H9 (cell line): ENCODE measurements around the gene MT1M. TPM values are rescaled to one million over a fixed set of nuclear protein-coding genes. Genes with fewer than 3 reads are reported as not detected.

Experiments
- DNase-seq: peaks from one replicate; pipeline ENCODE4 v3.0.0-alpha.2; 2017
- H2AFZ ChIP-seq: one replicate; pipeline ENCODE4 v1.6.1; 2013; ENCODE audit warnings: mild to moderate bottlenecking, low read length, control low read depth, moderate library complexity
- H2AK5ac ChIP-seq: 2 replicates; pipeline ENCODE4 v1.6.1; 2013; ENCODE audit warnings: low read length, control low read depth, mixed read lengths; ENCODE audit not compliant: insufficient read length
- H2BK120ac ChIP-seq: one replicate; pipeline ENCODE4 v1.6.1; 2013; ENCODE audit warnings: low read depth, mild to moderate bottlenecking, low read length, control low read depth, inconsistent platforms; ENCODE audit not compliant: poor library complexity, severe bottlenecking
- H2BK12ac ChIP-seq: 2 replicates; pipeline ENCODE4 v1.6.1; 2013; ENCODE audit warnings: low read length, control low read depth, mixed read lengths, low read depth; ENCODE audit not compliant: insufficient read length
- H2BK15ac ChIP-seq: 2 replicates; pipeline ENCODE4 v1.6.1; 2013; ENCODE audit warnings: low read depth, low read length, control low read depth
- H2BK20ac ChIP-seq: one replicate; pipeline ENCODE4 v1.6.1; 2013; ENCODE audit warnings: low read depth, mild to moderate bottlenecking, low read length, control low read depth, inconsistent platforms; ENCODE audit not compliant: poor library complexity, severe bottlenecking
- H2BK5ac ChIP-seq: 2 replicates; pipeline ENCODE4 v1.6.1; 2013; ENCODE audit warnings: low read length, control low read depth, mixed read lengths; ENCODE audit not compliant: insufficient read length
- H3K14ac ChIP-seq: 2 replicates; pipeline ENCODE4 v1.6.1; 2013; ENCODE audit warnings: low read length, control low read depth; ENCODE audit not compliant: insufficient read depth
- H3K18ac ChIP-seq: 2 replicates; pipeline ENCODE4 v1.6.1; 2013; ENCODE audit warnings: low read depth, mild to moderate bottlenecking, mixed read lengths, low read length, control low read depth; ENCODE audit not compliant: insufficient read length
- H3K23ac ChIP-seq: 2 replicates; pipeline ENCODE4 v1.6.1; 2013; ENCODE audit warnings: low read length, control low read depth, mixed read lengths, low read depth; ENCODE audit not compliant: insufficient read length
- H3K23me2 ChIP-seq: 2 replicates; pipeline ENCODE4 v1.6.1; 2013; ENCODE audit warnings: low read depth, mild to moderate bottlenecking, mixed read lengths, low read length, control low read depth; ENCODE audit not compliant: insufficient read length, poor library complexity, severe bottlenecking
- H3K27ac ChIP-seq: 2 replicates; pipeline ENCODE4 v1.5.1; 2013; ENCODE audit warnings: low read length, control low read depth, mixed read lengths, low read depth; ENCODE audit not compliant: insufficient read length
- H3K27me3 ChIP-seq: 2 replicates; pipeline ENCODE4 v1.6.1; 2013; ENCODE audit warnings: low read length, control low read depth, inconsistent platforms; ENCODE audit not compliant: insufficient read depth
- H3K4ac ChIP-seq: 2 replicates; pipeline ENCODE4 v1.6.1; 2013; ENCODE audit warnings: low read depth, mild to moderate bottlenecking, control low read depth, inconsistent platforms, low read length, moderate library complexity
- H3K4me1 ChIP-seq: 2 replicates; pipeline ENCODE4 v1.6.1; 2013; ENCODE audit warnings: low read length, control low read depth, inconsistent platforms; ENCODE audit not compliant: insufficient read depth
- H3K4me2 ChIP-seq: 2 replicates; pipeline ENCODE4 v1.6.1; 2013; ENCODE audit warnings: low read length, control low read depth, mixed read lengths; ENCODE audit not compliant: insufficient read length, insufficient read depth
- H3K56ac ChIP-seq: 2 replicates; pipeline ENCODE4 v1.6.1; 2013; ENCODE audit warnings: low read depth, mild to moderate bottlenecking, mixed read lengths, low read length, control low read depth; ENCODE audit not compliant: insufficient read length
- H3K79me1 ChIP-seq: 2 replicates; pipeline ENCODE4 v1.6.1; 2013; ENCODE audit warnings: low read depth, mild to moderate bottlenecking, moderate library complexity, low read length, control low read depth, inconsistent platforms; ENCODE audit not compliant: insufficient read depth, poor library complexity, severe bottlenecking
- H3K79me2 ChIP-seq: 2 replicates; pipeline ENCODE4 v1.6.1; 2013; ENCODE audit warnings: low read length, control low read depth, inconsistent platforms; ENCODE audit not compliant: insufficient read depth
- H3K9ac ChIP-seq: 2 replicates; pipeline ENCODE4 v1.6.1; 2013; ENCODE audit warnings: low read length, control low read depth, mixed read lengths; ENCODE audit not compliant: insufficient read length; ENCODE audit errors: extremely low read depth
- H3K9me3 ChIP-seq: one replicate; pipeline ENCODE4 v1.6.1; 2013; ENCODE audit warnings: low read depth, low read length, inconsistent platforms; ENCODE audit not compliant: control insufficient read depth
- H3T11ph ChIP-seq: one replicate; pipeline ENCODE4 v1.6.1; 2013; ENCODE audit warnings: mild to moderate bottlenecking, low read length, control low read depth, inconsistent platforms
- H4K20me1 ChIP-seq: one replicate; pipeline ENCODE4 v1.6.1; 2013; ENCODE audit not compliant: control insufficient read depth, insufficient read length, insufficient read depth
- H4K5ac ChIP-seq: 2 replicates; pipeline ENCODE4 v1.6.1; 2013; ENCODE audit warnings: low read depth, mild to moderate bottlenecking, mixed read lengths, low read length, control low read depth; ENCODE audit not compliant: insufficient read length
- H4K8ac ChIP-seq: replicated peaks from 2 replicates; pipeline ENCODE4 v1.6.1; 2013; ENCODE audit warnings: low read length, control low read depth, mixed read lengths, low read depth; ENCODE audit not compliant: insufficient read length
- H4K91ac ChIP-seq: 2 replicates; pipeline ENCODE4 v1.6.1; 2013; ENCODE audit warnings: low read depth, mild to moderate bottlenecking, moderate library complexity, mixed read lengths, low read length, control low read depth; ENCODE audit not compliant: insufficient read length
- H3K27ac Mint-ChIP-seq, 3 experiments: 2 replicates in 2 of 3; 3 replicates in 1 of 3; pipeline ENCODE4 v1.8.0; 2020 to 2021; ENCODE audit warnings: mixed read lengths in 3 of 3, mild to moderate bottlenecking in 1 of 3, moderate library complexity in 1 of 3
- H3K27me3 Mint-ChIP-seq: 2 replicates; pipeline ENCODE4 v1.8.0; 2021; ENCODE audit warnings: low read depth, mild to moderate bottlenecking, moderate library complexity, mixed read lengths
- H3K36me3 Mint-ChIP-seq, 3 experiments: 2 replicates in 2 of 3; 3 replicates in 1 of 3; pipeline ENCODE4 v1.8.0; 2020 to 2021; ENCODE audit warnings: low read depth in 3 of 3, mixed read lengths in 3 of 3; ENCODE audit not compliant: insufficient read depth in 1 of 3
- H3K4me1 Mint-ChIP-seq, 2 experiments: 2 replicates each; pipeline ENCODE4 v1.8.0; 2020; ENCODE audit warnings: mixed read lengths in 2 of 2
- H3K4me3 Mint-ChIP-seq, 2 experiments: 2 replicates in 1 of 2; 3 replicates in 1 of 2; pipeline ENCODE4 v1.8.0; 2020 to 2021; ENCODE audit warnings: mild to moderate bottlenecking in 2 of 2, mixed read lengths in 2 of 2, moderate library complexity in 1 of 2
- H3K9me3 Mint-ChIP-seq, 2 experiments: 2 replicates in 1 of 2; 3 replicates in 1 of 2; pipeline ENCODE4 v1.8.0; 2020; ENCODE audit warnings: mild to moderate bottlenecking in 2 of 2, mixed read lengths in 2 of 2, moderate library complexity in 1 of 2
- CTCF ChIP-seq: fragments of 200-600 bp; sonication (generic); conservative IDR thresholded peaks from 3 replicates; pipeline ENCODE4 v1.8.0; 2021; ENCODE audit warnings: antibody characterized with exemption, mild to moderate bottlenecking
- WGBS: extraction: QIAGEN DNeasy Blood & Tissue Kit; methylation state at CpG from one replicate; pipeline ENCODE4 v1.1.7; 2013; ENCODE audit warnings: missing lambda C conversion rate, low lambda C conversion rate, mixed read lengths; ENCODE audit not compliant: insufficient read length; ENCODE audit errors: extremely low coverage; 5-methylcytosine and 5-hydroxymethylcytosine counted together
- total RNA-seq: library from RNA; stranded (reverse); gene quantifications from 2 replicates; pipeline ENCODE4 v1.2.1, GENCODE V29; 2021

Gene MT1M
- total RNA-seq, 1 experiment from 2014 or later = 1.4 TPM

- Histone ChIP-seq H2BK120ac (no peak overlapping the region), H3K56ac (no peak overlapping the region), H2AK5ac (no peak overlapping the region), H3K4me2 (no peak overlapping the region), H3K14ac (no peak overlapping the region), H4K5ac (no peak overlapping the region), H2BK12ac (no peak overlapping the region), H4K20me1 (no peaks in the 10 kb centered on the region), H3K23ac (no peak overlapping the region), H2BK5ac (no peak overlapping the region), H3K27ac (no peak overlapping the region), H2BK20ac (no peak overlapping the region), H3K4ac (no peak overlapping the region), H3K23me2 (peaks cover 8% of the 10 kb centered on the region), H2BK15ac (no peak overlapping the region), H3K4me1 (peaks cover 6% of the 10 kb centered on the region; the same call in 1 of the 2 replicates), H3K18ac (no peak overlapping the region), H2AFZ (no peak overlapping the region), H3K79me1 (no peaks in the 10 kb centered on the region), H3K9ac (no peak overlapping the region), H3K79me2 (no peaks in the 10 kb centered on the region), H4K91ac (no peak overlapping the region), H3K27me3 (peaks cover 21% of the 10 kb centered on the region; the same call in 1 of the 2 replicates), H4K8ac (no peak overlapping the region), H3K9me3 (no peaks in the 10 kb centered on the region), H3T11ph (no peak overlapping the region)
- H3K4me3 Mint-ChIP-seq = no peak overlapping the region
- no peak overlapping the region for H3K27ac Mint-ChIP-seq
- peaks cover 77% of the 10 kb centered on the region for H3K27me3 Mint-ChIP-seq
- no peaks in the 10 kb centered on the region for H3K9me3 Mint-ChIP-seq
- TF ChIP-seq CTCF = no peak
- WGBS = no CpG with 5 or more reads among the region's 2 CpGs
- DNase-seq = no peak
- H3K4me1 Mint-ChIP-seq = peaks cover 29 to 40% of the 10 kb centered on the region in 2 experiments
- H3K36me3 Mint-ChIP-seq = no peaks in the 10 kb centered on the region
These were observed 21.8 kb upstream of the MT1M start for GRCh38 chr16:56610609-56611111.
